ENCODE results near the gene HDAC3. TPM values are rescaled to one million over a fixed set of nuclear protein-coding genes. Genes with fewer than 3 reads are reported as not detected.
A peak's percentile ranks its signal among the peaks of the same experiment; 100 is the strongest.

Gene HDAC3
- total RNA-seq, 1 donor from 2014 or later, result 44.7 TPM

GRCh38 chr5:141628175-141628788 lies 8.4 kb downstream of the HDAC3 start:
- no peaks in the 10 kb centered on the region for H3K9me3 ChIP-seq
- intact Hi-C loops (cut with DNase I), result no loop called here
- TF ChIP-seq CTCF (IDR thresholded peaks at IDR 0.05) (no peak), POLR2AphosphoS5 (IDR thresholded peaks at IDR 0.05; ENCODE audit: insufficient read depth in 1 of 2, low read depth in 1 of 2) (no peak), POLR2A (IDR thresholded peaks at IDR 0.05) (no peak)
- no peak for DNase-seq (ENCODE audit: extremely low spot score in 2 of 2)
- peaks cover 0 to 46% of the 10 kb centered on the region in 2 donors for H3K36me3 ChIP-seq
- no peak overlapping the region for H3K4me3 ChIP-seq
- H3K27me3 ChIP-seq, result no peaks in the 10 kb centered on the region
- H3K4me1 ChIP-seq, result no peaks in the 10 kb centered on the region
- no peak overlapping the region for H3K27ac ChIP-seq

GRCh38 chr5:141623611-141624010 lies 13.0 kb downstream of the HDAC3 start:
- H3K9me3 ChIP-seq, result no peaks in the 10 kb centered on the region
- H3K27ac ChIP-seq, result no peak overlapping the region
- H3K27me3 ChIP-seq, result no peaks in the 10 kb centered on the region
- TF ChIP-seq POLR2A (IDR thresholded peaks at IDR 0.05) (no peak), POLR2AphosphoS5 (IDR thresholded peaks at IDR 0.05; ENCODE audit: insufficient read depth in 1 of 2, low read depth in 1 of 2) (no peak), CTCF (IDR thresholded peaks at IDR 0.05) (no peak)
- H3K36me3 ChIP-seq, result peaks cover 0 to 65% of the 10 kb centered on the region in 2 donors
- intact Hi-C loops (cut with DNase I), result no loop called here
- H3K4me1 ChIP-seq, result peaks cover 5% of the 10 kb centered on the region
- no peak for DNase-seq (ENCODE audit: extremely low spot score in 2 of 2)
- no peak overlapping the region for H3K4me3 ChIP-seq

GRCh38 chr5:141623186-141623585 lies 13.5 kb downstream of the HDAC3 start:
- Histone ChIP-seq H3K9me3 (no peaks in the 10 kb centered on the region), H3K27me3 (no peaks in the 10 kb centered on the region), H3K4me1 (peaks cover 5% of the 10 kb centered on the region), H3K4me3 (no peak overlapping the region), H3K27ac (no peak overlapping the region), H3K36me3 (peaks cover 0 to 61% of the 10 kb centered on the region in 2 donors)
- TF ChIP-seq CTCF (IDR thresholded peaks at IDR 0.05) (no peak), POLR2AphosphoS5 (IDR thresholded peaks at IDR 0.05; ENCODE audit: insufficient read depth in 1 of 2, low read depth in 1 of 2) (no peak), POLR2A (IDR thresholded peaks at IDR 0.05) (no peak)
- no peak for DNase-seq (ENCODE audit: extremely low spot score in 2 of 2)
- intact Hi-C loops (cut with DNase I), result no loop called here

GRCh38 chr5:141618804-141619554 lies 17.7 kb downstream of the HDAC3 start, which contains the start of gene DIAPH1:
Gene DIAPH1, minus strand, starts transcription at chr5:141619000. Its CDS starts 86 bp downstream, at chr5:141618914.
- DNase-seq (ENCODE audit: extremely low spot score in 2 of 2), result peak in 1 of 2 donors; percentile 97
- Histone ChIP-seq H3K27me3 (no peaks in the 10 kb centered on the region), H3K9me3 (no peaks in the 10 kb centered on the region), H3K27ac (peak within 1 kb of the TSS; percentile 96), H3K36me3 (peaks cover 0 to 29% of the 10 kb centered on the region in 2 donors), H3K4me1 (peaks cover 27% of the 10 kb centered on the region), H3K4me3 (peak within 1 kb of the TSS; percentile 78 to 86)
- intact Hi-C loops (cut with DNase I), result no loop called here
- TF ChIP-seq POLR2A (IDR thresholded peaks at IDR 0.05), result peak; percentile 56 to 84
- peak; percentile 97 to 100 (median 99) for TF ChIP-seq CTCF (IDR thresholded peaks at IDR 0.05)
- peak; percentile 79 to 80 for TF ChIP-seq POLR2AphosphoS5 (IDR thresholded peaks at IDR 0.05; ENCODE audit: insufficient read depth in 1 of 2, low read depth in 1 of 2)

All from vagina (tissue), 2 donors.